ENCODE data around the gene MYH1.
A peak's percentile ranks its signal among the peaks of the same experiment; 100 is the strongest.
"Not testable (repeated sequence)": the region's sequence is repeated elsewhere in the genome, so short reads cannot be mapped to it uniquely, and the experiment has no call there.

MYH1 gene

DNA sequence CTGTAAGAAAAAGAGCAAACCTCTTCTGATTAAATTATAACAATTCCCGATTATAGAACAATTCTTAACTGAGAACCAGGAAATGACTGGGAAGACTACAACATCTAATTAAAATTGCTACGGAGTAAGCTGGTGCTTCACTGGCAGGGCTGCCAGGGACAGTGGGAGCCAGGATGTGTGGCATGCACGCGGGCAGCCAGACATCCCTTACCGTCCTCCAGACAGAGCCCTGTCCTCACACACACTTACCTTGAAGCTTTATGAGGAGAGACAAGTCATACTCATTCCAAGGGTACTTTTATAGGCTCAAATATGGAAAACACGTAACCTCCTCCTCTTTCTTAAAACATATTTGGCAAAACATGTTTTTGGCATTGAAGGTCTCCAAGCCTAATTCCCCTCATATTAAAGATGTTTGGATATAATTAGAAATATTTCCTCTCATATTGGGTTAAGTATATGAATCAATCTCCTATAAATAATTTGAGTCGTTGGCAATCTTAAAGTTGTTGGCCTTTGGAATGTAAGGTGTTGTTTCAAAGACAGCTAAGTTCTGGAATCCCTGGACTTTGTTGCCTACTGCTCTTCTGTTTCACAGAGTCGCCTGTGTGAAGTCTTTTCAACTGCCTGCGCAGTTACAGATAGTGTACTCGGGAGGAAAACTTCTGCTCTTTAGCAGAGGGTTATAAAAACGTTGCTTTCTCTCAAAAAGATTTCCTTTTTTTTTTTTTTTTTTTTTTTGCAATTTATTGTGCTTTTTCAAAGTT, at the start of gene MYH1:
MYH1 (minus strand) TSS at position 272 of the 767 bp plus-strand sequence. CDS start 1,900 bp downstream, outside the sequence.
- no peak for DNase-seq (ENCODE audit: low read depth)

- no peak for DNase-seq (ENCODE audit: low read depth)
These were observed 45.8 kb upstream of the MYH1 start for GRCh38 chr17:10563991-10564660.

GRCh38 chr17:10558049-10558448, 39.7 kb upstream of the MYH1 start:
- DNase-seq (ENCODE audit: low read depth), result no peak

DNA sequence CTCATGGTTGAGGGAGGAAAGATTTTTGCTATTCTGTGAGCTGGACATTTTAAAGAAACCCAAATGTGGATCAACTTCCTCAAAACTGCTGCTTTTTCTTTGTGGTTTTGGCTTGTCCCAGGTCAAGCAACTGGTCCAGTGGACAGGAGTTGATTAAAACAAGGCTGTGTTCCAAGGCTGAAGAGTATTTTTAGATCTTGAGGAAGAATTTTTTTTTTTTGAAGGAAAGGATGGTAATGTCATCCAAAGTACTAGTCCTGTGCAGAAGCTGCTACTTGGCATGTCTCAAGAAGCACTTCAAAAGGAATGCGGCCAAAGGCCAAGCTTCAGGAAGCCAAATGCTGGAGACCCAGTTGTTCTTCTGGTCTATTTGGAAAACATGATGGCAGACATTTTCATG, 39.1 kb upstream of the MYH1 start:
- peak; percentile 66 for DNase-seq (ENCODE audit: low read depth)

DNA sequence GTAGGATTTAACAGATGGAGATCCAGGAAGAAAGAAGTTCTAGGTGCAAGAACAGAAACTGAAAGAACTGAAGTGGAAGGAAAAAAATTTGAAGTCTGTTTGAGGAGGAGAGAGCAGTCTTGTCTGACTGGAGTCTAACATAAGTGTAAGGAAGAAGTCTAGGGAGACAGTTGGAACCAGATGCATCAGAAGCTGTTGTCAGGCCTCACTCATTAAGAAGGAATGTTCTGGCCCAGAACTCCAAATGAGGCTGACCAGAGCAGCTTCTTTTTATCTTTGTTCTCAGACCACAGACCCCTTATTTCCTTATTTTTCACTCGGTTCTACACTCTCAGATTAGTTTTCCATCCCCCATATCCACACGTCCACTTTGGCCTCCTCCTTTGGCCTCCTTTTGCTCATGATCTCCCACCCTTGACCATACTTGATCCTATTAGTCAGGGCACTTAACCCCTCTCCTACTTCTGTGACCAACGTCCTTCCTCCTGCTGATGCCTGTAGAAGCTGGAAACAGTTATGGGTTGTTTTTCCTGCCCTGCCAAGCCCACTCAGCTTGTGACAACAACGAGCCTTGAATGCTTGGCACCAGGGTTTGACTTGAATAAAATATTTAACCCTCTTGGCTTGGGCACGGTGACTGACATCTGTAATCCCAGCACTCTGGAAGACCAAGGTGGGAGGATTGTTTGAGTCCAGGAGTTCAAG, 38.1 kb upstream of the MYH1 start:
- DNase-seq (ENCODE audit: low read depth), result peak; percentile 27

- DNase-seq (ENCODE audit: low read depth), result no peak
These were observed 31.7 kb upstream of the MYH1 start for GRCh38 chr17:10550014-10550413.

DNA sequence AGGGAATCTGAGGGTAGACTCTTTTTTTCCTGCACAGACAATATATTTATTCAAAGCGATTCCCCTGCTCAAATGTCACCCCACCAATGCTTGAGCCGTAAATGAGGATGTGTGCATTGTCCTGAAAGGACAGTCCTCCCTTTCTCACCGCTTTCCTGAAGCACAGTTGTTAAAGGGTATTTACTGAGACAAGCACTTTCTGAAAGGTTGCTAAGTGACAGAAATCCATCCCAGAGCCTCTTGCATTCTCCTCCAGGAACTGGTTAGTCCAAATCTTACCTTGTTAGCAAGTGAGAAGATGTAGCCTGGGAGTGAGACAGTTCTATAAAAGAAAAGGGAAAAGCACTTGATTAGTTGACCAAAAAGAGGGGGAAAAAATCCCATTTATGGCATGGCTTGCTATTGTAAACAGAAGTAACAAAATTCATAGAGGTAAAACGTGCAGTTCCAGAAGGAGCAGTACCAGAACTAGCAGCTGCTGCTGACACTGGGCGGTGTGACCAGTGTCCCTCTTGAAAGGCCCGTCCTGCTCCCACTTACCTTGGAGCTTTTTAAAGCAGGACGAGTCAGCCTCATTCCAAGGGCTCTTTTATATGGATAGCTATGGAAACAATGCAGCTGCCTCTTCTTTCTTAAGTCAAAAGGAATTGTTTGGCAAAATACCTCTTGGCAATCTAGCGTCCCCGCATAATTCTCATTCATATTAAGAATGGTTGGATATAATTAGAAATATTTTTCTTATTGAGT, 30.9 kb upstream of the MYH1 start, which contains the start of gene MYH2:
MYH2 (minus strand) TSS at position 563 of the 747 bp plus-strand sequence. CDS start 1,738 bp downstream, outside the sequence.
- DNase-seq (ENCODE audit: low read depth), result no peak

DNA sequence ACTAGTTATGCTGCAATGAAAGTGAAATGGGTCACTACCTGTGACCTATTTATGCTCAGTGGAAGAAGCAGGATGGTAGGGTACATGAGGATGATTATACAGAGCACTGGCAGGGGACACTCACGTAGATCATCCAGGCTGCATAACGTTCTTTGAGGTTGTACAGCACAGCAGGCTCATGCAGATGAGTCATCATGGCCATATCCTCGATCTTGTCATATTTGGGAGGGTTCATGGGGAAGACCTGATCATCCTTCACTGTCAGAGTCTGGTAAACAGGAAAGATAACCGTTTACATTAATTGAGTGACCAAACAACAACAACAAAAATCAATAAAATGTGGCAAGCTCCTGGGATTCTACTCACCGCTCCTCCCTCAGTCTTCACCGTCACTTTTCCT, 29.0 kb upstream of the MYH1 start:
- no peak for DNase-seq (ENCODE audit: low read depth)

DNA sequence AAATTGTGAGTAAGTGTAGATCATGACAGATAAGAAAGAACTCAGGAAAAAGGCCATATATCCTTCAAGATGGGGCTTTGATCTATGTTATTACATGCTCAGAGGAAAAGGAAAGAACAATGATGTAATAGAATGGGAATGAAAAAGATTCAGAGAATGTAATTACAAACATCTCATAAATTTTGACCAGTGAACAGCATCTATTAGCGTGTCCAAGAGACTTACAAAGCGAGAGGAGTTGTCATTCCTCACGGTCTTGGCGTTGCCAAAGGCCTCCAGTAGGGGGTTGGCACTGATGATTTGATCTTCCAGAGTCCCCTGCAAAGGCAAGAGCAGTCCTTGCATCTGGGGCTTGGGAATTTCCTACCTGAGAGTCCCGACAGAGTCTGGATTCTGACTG, 25.1 kb upstream of the MYH1 start:
- DNase-seq (ENCODE audit: low read depth), result peak; percentile 40

- not testable (repeated sequence) for DNase-seq (ENCODE audit: low read depth)
These were observed 22.8 kb upstream of the MYH1 start for GRCh38 chr17:10541179-10541578.

DNA sequence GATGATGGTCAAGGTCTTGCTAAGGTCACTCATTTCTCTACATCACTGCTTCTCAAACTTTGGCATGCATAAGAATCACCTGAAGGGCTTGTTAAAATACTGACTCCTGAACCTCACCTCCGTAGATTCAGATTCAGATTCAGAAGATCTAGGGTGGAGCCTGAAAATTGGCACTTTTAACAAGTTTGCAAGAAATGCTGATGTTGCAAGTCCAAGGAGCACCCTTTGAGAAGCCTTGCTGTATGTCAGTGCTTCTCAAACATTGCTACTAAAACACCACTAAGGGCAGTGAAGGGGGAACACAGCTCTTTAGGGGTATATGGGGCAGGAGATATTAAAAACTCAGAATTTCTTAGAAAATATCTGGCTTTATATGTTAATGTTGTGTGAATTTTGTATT, 13.7 kb upstream of the MYH1 start:
- DNase-seq (ENCODE audit: low read depth), result no peak

GRCh38 chr17:10527419-10527818, 9.1 kb upstream of the MYH1 start:
- DNase-seq (ENCODE audit: low read depth), result no peak

DNA sequence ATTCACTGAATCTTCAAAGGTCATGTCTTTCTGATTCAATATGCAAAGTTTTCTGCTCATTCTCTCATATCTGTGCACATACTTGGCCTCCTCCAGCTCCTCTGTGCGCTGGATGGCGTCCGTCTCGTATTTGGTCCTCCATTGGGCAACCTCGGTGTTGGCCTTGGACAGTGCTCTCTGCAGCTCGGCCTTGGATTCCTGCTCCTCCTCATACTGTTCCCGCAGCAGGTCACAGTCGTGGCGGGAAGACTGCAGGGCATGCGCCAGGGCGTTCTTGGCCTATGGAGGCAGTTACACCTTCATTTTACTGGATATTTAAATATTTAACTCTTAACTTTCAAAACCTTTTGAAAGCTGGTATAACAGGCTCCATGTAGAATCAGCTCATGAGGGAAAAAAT, 8.2 kb upstream of the MYH1 start:
- no peak for DNase-seq (ENCODE audit: low read depth)

GRCh38 chr17:10523064-10523463, 4.7 kb upstream of the MYH1 start:
- DNase-seq (ENCODE audit: low read depth), result no peak

GRCh38 chr17:10521949-10522348, 3.6 kb upstream of the MYH1 start:
- no peak for DNase-seq (ENCODE audit: low read depth)

GRCh38 chr17:10516638-10517037, 1.7 kb downstream of the MYH1 start:
- no peak for DNase-seq (ENCODE audit: low read depth)

- DNase-seq (ENCODE audit: low read depth), result no peak
These were observed 2.3 kb downstream of the MYH1 start for GRCh38 chr17:10516065-10516464.

DNA sequence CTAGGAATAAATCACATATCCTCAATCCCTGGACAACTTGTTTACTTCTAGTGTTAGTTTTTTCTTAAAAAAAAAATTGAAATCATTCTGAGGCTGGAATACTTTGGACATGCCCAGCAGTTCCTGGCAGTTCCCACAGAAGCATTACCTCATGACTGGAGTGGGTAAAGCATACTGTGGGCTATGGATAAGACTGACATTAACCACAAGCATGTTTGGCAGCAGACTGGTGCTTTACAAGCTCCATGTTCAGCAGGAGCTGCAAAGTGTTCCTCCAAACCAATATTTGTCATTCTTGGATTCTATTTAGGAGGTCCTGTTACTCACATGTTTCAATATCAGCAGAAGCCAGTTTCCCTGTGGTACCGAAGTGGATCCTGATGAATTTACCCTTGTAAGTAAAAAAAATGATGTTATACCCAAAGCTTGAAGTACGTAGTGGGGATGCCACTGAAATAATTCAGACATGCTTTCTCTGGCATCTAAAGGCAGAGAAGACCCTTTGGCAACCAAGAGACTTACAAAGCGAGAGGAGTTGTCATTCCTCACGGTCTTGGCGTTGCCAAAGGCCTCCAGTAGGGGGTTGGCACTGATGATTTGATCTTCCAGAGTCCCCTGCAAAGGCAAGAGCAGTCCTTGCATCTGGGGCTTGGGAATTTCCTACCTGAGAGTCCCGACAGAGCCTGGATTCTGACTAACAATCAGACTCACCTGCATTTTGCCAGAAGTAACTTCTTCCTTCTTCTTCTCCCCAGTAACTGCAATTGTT, 4.9 kb downstream of the MYH1 start:
- DNase-seq (ENCODE audit: low read depth), result peak; percentile 39

GRCh38 chr17:10512856-10513255, 5.5 kb downstream of the MYH1 start:
- DNase-seq (ENCODE audit: low read depth), result no peak

GRCh38 chr17:10499950-10500349, 18.4 kb downstream of the MYH1 start:
- DNase-seq (ENCODE audit: low read depth), result no peak

- no peak for DNase-seq (ENCODE audit: low read depth)
These were observed 26.3 kb downstream of the MYH1 start for GRCh38 chr17:10492004-10492403.

All from GM04504 (cell line).